GM23338 (cell line): Measurements from ENCODE around the gene CCDC91.

Experiments
- NANOG ChIP-seq: IDR thresholded peaks from 2 replicates; pipeline ENCODE4 v1.6.1; 2016; ENCODE audit warnings: antibody characterized with exemption, borderline replicate concordance
- POLR2AphosphoS5 ChIP-seq: IDR thresholded peaks from 2 replicates; pipeline ENCODE4 v1.6.1; 2016; ENCODE audit warnings: antibody characterized with exemption, low read depth
- ZNF331 ChIP-seq: fragments of 250-450 bp; sonication (Bioruptor Pico); IDR thresholded peaks from 2 replicates; pipeline ENCODE4 v1.5.0; 2020; ENCODE audit warnings: low read depth, mild to moderate bottlenecking, moderate library complexity
- TF ChIP-seq, protein P1 (sequence below), 2 experiments: fragments of 200-600 bp in 1 of 2; sonication (generic) in 1 of 2; conservative IDR thresholded peaks; 2 replicates each; pipeline versions ENCODE4 v1.5.1 to v1.6.1; 2016 to 2017; ENCODE audit warnings: antibody characterized with exemption in 2 of 2, low read depth in 2 of 2, mild to moderate bottlenecking in 2 of 2, moderate library complexity in 1 of 2
- TF ChIP-seq, protein P2 (sequence below): IDR thresholded peaks from one replicate; pipeline ENCODE4 v1.6.1; 2018; ENCODE audit warnings: antibody characterized with exemption; ENCODE audit not compliant: unreplicated experiment

DNA sequence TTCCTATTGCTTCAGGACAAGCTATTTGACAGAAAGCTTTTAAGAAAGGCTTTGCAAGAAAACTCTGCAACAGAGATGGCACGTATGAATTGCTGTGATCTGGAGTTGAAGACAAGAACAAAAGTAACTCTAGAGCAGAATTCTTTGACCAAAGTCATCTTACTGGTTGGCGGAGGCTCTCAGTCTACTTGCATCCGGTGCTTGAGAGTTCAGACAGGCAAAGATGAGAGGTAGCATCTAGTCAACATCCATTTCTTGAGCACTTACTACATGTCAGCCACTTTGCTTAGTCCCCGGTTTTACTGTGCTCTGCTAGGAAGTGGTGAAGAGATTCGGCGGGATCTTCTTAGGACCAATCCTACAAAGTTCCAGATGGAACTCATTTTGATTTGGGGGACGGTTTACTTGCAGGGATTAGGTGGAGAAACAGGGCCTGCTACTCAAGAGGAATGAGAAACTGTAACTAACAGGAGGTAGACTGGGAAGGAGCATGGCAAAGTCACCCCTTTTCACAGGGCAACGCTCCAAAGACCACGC lies 404 bp upstream of the CCDC91 start:
- TF ChIP-seq, protein P1, sequence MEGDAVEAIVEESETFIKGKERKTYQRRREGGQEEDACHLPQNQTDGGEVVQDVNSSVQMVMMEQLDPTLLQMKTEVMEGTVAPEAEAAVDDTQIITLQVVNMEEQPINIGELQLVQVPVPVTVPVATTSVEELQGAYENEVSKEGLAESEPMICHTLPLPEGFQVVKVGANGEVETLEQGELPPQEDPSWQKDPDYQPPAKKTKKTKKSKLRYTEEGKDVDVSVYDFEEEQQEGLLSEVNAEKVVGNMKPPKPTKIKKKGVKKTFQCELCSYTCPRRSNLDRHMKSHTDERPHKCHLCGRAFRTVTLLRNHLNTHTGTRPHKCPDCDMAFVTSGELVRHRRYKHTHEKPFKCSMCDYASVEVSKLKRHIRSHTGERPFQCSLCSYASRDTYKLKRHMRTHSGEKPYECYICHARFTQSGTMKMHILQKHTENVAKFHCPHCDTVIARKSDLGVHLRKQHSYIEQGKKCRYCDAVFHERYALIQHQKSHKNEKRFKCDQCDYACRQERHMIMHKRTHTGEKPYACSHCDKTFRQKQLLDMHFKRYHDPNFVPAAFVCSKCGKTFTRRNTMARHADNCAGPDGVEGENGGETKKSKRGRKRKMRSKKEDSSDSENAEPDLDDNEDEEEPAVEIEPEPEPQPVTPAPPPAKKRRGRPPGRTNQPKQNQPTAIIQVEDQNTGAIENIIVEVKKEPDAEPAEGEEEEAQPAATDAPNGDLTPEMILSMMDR (conservative IDR thresholded peaks at IDR 0.05; ENCODE audit: low read depth in 2 of 2): no peak
- TF ChIP-seq POLR2AphosphoS5: no peak; the same call in 1 of the 2 replicates
- no peak for TF ChIP-seq ZNF331 (CRISPR knock-in tag)
- TF ChIP-seq, protein P2, sequence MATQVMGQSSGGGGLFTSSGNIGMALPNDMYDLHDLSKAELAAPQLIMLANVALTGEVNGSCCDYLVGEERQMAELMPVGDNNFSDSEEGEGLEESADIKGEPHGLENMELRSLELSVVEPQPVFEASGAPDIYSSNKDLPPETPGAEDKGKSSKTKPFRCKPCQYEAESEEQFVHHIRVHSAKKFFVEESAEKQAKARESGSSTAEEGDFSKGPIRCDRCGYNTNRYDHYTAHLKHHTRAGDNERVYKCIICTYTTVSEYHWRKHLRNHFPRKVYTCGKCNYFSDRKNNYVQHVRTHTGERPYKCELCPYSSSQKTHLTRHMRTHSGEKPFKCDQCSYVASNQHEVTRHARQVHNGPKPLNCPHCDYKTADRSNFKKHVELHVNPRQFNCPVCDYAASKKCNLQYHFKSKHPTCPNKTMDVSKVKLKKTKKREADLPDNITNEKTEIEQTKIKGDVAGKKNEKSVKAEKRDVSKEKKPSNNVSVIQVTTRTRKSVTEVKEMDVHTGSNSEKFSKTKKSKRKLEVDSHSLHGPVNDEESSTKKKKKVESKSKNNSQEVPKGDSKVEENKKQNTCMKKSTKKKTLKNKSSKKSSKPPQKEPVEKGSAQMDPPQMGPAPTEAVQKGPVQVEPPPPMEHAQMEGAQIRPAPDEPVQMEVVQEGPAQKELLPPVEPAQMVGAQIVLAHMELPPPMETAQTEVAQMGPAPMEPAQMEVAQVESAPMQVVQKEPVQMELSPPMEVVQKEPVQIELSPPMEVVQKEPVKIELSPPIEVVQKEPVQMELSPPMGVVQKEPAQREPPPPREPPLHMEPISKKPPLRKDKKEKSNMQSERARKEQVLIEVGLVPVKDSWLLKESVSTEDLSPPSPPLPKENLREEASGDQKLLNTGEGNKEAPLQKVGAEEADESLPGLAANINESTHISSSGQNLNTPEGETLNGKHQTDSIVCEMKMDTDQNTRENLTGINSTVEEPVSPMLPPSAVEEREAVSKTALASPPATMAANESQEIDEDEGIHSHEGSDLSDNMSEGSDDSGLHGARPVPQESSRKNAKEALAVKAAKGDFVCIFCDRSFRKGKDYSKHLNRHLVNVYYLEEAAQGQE: no peak
- TF ChIP-seq NANOG: no peak
